A549 (cell line): ENCODE measurements around the gene LAMA3. TPM values are rescaled to one million over a fixed set of nuclear protein-coding genes. Genes with fewer than 3 reads are reported as not detected.

Experiments used
- ATAC-seq, 2 experiments: fragments of 200-7000 bp in 1 of 2; fragments of >200 bp in 1 of 2; cut with Nextera tagmentation in 1 of 2; cut with Tn5 transposase in 1 of 2; 3 replicates each; pipeline versions ENCODE4 v1.8.0 to v1.9.1; 2018 to 2020; ENCODE audit warnings: mild to moderate bottlenecking in 1 of 2, moderate library complexity in 1 of 2
- CTCF ChIA-PET: fragments of 300-600 bp; sonication (Branson Sonifier 250); formaldehyde crosslinking; extraction: SDS; loops from one replicate; lab custom pipeline; 2021; ENCODE audit warnings: antibody characterized with exemption, inconsistent platforms; lab: Yijun Ruan, JAX
- POLR2A ChIA-PET: fragments of 350-600 bp; formaldehyde crosslinking; extraction: SDS; loops from one replicate; lab custom pipeline; 2021; ENCODE audit warnings: antibody characterized with exemption, inconsistent platforms; lab: Yijun Ruan, JAX
- DNase-seq, 2 experiments: peaks; one replicate each; pipeline versions ENCODE4 v3.0.0 to v3.0.0-alpha.2; 2011 to 2016; ENCODE audit warnings: low read depth in 1 of 2, low spot score in 1 of 2
- FAIRE-seq: peaks from 2 replicates; lab custom pipeline; 2011; peaks lifted over from hg19 to GRCh38; lab: Jason Lieb, UNC
- H3K27ac ChIP-seq, 2 experiments: fragments of >200 bp; sonication (Bioruptor Twin); formaldehyde crosslinking; 3 replicates each; pipeline ENCODE4 v1.5.1; 2016 to 2017
- H3K4me1 ChIP-seq: fragments of >200 bp; sonication (Bioruptor Twin); formaldehyde crosslinking; 3 replicates; pipeline ENCODE4 v1.6.1; 2016
- H3K4me2 ChIP-seq: fragments of >200 bp; sonication (Bioruptor Twin); formaldehyde crosslinking; 3 replicates; pipeline ENCODE4 v1.6.1; 2016
- H3K4me3 ChIP-seq: fragments of >200 bp; sonication (Bioruptor Twin); formaldehyde crosslinking; 3 replicates; pipeline ENCODE4 v1.5.1; 2016
- H3K9me3 ChIP-seq: fragments of >200 bp; sonication (Bioruptor Twin); formaldehyde crosslinking; 3 replicates; pipeline ENCODE4 v1.6.1; 2016
- BHLHE40 ChIP-seq: IDR thresholded peaks from 2 replicates; pipeline ENCODE4 v1.6.1; 2012; ENCODE audit warnings: low read depth, low read length, inconsistent platforms
- CBX8 ChIP-seq: fragments of 200-600 bp; sonication (generic); IDR thresholded peaks from 2 replicates; pipeline ENCODE4 v1.6.1; 2016
- CEBPB ChIP-seq, 2 experiments: fragments of >200 bp in 1 of 2; sonication (Bioruptor Twin) in 1 of 2; formaldehyde crosslinking in 1 of 2; IDR thresholded peaks; 2 replicates each; pipeline ENCODE4 v1.6.1; 2012 to 2016
- CHD4 ChIP-seq: fragments of 200-600 bp; sonication (generic); IDR thresholded peaks from 2 replicates; pipeline ENCODE4 v1.6.1; 2016; ENCODE audit warnings: antibody characterized with exemption, mild to moderate bottlenecking, borderline replicate concordance
- EHF ChIP-seq: fragments of 250-450 bp; sonication (Bioruptor Pico); IDR thresholded peaks from 2 replicates; pipeline ENCODE4 v1.5.0; 2020; ENCODE audit warnings: mild to moderate bottlenecking
- FOSL2 ChIP-seq, 2 experiments: fragments of 450-650 bp in 1 of 2; fragments of >200 bp in 1 of 2; sonication (Bioruptor Twin) in 1 of 2; formaldehyde crosslinking; IDR thresholded peaks; 2 replicates each; pipeline versions ENCODE4 v1.5.0 to v1.6.1; 2016 to 2020; ENCODE audit warnings: mild to moderate bottlenecking in 1 of 2, moderate library complexity in 1 of 2
- FOXS1 ChIP-seq: fragments of 250-450 bp; sonication (Bioruptor Pico); IDR thresholded peaks from 2 replicates; pipeline ENCODE4 v1.5.0; 2020; ENCODE audit warnings: mild to moderate bottlenecking, moderate library complexity
- GATA3 ChIP-seq: IDR thresholded peaks from 2 replicates; pipeline ENCODE4 v1.6.1; 2012; ENCODE audit warnings: borderline replicate concordance
- HEYL ChIP-seq: fragments of 250-450 bp; sonication (Bioruptor Pico); IDR thresholded peaks from 2 replicates; pipeline ENCODE4 v1.8.0; 2021; ENCODE audit warnings: mild to moderate bottlenecking, moderate library complexity
- HOXB13 ChIP-seq: fragments of 250-450 bp; sonication (Bioruptor Pico); IDR thresholded peaks from 2 replicates; pipeline ENCODE4 v1.5.0; 2020; ENCODE audit warnings: low read depth, mild to moderate bottlenecking, moderate library complexity
- HOXB5 ChIP-seq: fragments of 250-450 bp; sonication (Bioruptor Pico); IDR thresholded peaks from 2 replicates; pipeline ENCODE4 v1.5.0; 2020; ENCODE audit warnings: mild to moderate bottlenecking, moderate library complexity
- JUN ChIP-seq, 2 experiments: fragments of >200 bp; sonication (Bioruptor Twin); formaldehyde crosslinking; IDR thresholded peaks; 2 replicates in 1 of 2; 3 replicates in 1 of 2; pipeline ENCODE4 v1.6.1; 2016 to 2017
- JUNB ChIP-seq: fragments of >200 bp; sonication (Bioruptor Twin); formaldehyde crosslinking; IDR thresholded peaks from 2 replicates; pipeline ENCODE4 v1.6.1; 2016
- KDM1A ChIP-seq: fragments of 200-600 bp; sonication (generic); IDR thresholded peaks from 2 replicates; pipeline ENCODE4 v1.6.1; 2016; ENCODE audit warnings: low read depth, mild to moderate bottlenecking
- KDM5A ChIP-seq: fragments of 200-600 bp; sonication (generic); IDR thresholded peaks from 2 replicates; pipeline ENCODE4 v1.6.1; 2016; ENCODE audit warnings: antibody characterized with exemption, mild to moderate bottlenecking
- MAFK ChIP-seq: fragments of 450-650 bp; IDR thresholded peaks from 2 replicates; pipeline ENCODE4 v1.6.1; 2014; ENCODE audit not compliant: partially characterized antibody
- MAZ ChIP-seq: fragments of 150-350 bp; IDR thresholded peaks from 2 replicates; pipeline ENCODE4 v1.6.1; 2014; ENCODE audit warnings: antibody characterized with exemption, low read depth, low read length, borderline replicate concordance
- NFE2L2 ChIP-seq: fragments of 150-350 bp; conservative IDR thresholded peaks from 2 replicates; pipeline ENCODE4 v1.6.1; 2014; ENCODE audit warnings: low read length
- NPAS2 ChIP-seq: fragments of 250-450 bp; sonication (Bioruptor Pico); IDR thresholded peaks from 2 replicates; pipeline ENCODE4 v1.8.0; 2022; ENCODE audit warnings: mild to moderate bottlenecking, moderate library complexity, borderline replicate concordance
- RFX5 ChIP-seq: fragments of 450-650 bp; IDR thresholded peaks from 2 replicates; pipeline ENCODE4 v1.7.1; 2014; ENCODE audit warnings: antibody characterized with exemption, mild to moderate bottlenecking, moderate library complexity
- TFCP2L1 ChIP-seq: fragments of 250-450 bp; sonication (Bioruptor Pico); IDR thresholded peaks from 2 replicates; pipeline ENCODE4 v1.5.0; 2021; ENCODE audit warnings: mild to moderate bottlenecking
- ZNF302 ChIP-seq: fragments of 250-450 bp; sonication (Bioruptor Pico); IDR thresholded peaks from 2 replicates; pipeline ENCODE4 v1.9.0; 2021; ENCODE audit warnings: inconsistent platforms, mild to moderate bottlenecking, moderate library complexity
- WGBS: methylation state at CpG from one replicate; pipeline ENCODE4 v1.1.6; 2017; ENCODE audit errors: missing lambda C conversion rate; 5-methylcytosine and 5-hydroxymethylcytosine counted together
- polyA plus RNA-seq, 4 experiments: library from polyadenylated mRNA; depleted of rRNA in 3 of 4; stranded (reverse); fragments of >200 nt; fragmentation: RNase III in 1 of 4; extraction: RNeasy Plus Mini Kit Qiagen cat#74134 plus additional on column Dnase treatment in 1 of 4; gene quantifications; 2 replicates in 3 of 4; 3 replicates in 1 of 4; pipeline ENCODE4 v1.2.3, GENCODE V29; 2011 to 2017
- TF ChIP-seq, protein P1 (sequence below): IDR thresholded peaks from 2 replicates; pipeline ENCODE4 v1.6.1; 2012
- TF ChIP-seq, protein P2 (sequence below): fragments of >200 bp; sonication (Bioruptor Twin); formaldehyde crosslinking; IDR thresholded peaks from 2 replicates; pipeline ENCODE4 v1.6.1; 2016

The LAMA3 gene
- polyA plus RNA-seq, 2 of the 4 experiments (the other 2 are of a cell fraction): 18.2 to 31.0 TPM

DNA sequence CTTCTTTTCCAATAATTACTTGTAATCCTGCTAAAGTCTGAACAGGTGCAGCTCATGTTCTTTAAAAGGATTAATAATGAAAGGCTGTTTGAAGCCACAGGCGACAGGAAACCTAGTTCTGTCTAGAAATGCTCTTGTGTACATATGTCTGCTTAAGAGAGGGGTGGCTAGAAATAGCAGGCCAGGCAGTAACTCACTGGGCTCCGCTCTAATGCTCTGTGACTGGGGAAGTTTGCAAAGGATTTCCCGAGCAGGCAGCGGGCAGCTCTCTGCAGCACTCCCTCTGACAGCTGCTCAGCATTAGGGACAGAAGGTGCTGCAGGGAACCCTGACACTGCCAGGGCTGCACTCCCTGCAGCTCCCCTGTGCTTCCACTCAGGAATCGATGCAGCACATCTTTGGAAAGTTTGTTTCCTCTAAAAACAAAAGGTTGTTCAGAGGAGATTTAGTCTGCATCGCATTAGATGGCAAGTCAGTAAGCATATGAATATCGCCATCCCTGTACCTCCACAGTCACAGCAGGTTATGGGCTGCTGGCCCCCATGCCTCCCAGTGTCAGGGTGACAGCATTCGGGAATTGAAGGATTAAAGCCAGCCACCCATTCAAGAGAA is 292.2 kb downstream of the LAMA3 start:
- H3K4me2 ChIP-seq: peak overlapping the region; percentile 57; the same call in 2 of the 3 replicates
- H3K9me3 ChIP-seq: no peaks in the 10 kb centered on the region
- H3K4me3 ChIP-seq: no peak overlapping the region
- peak overlapping the region; percentile 64 to 77; a peak in 4 of 6 replicates for H3K27ac ChIP-seq
- ChIA-PET POLR2A (no interaction called here), CTCF (interaction anchor here (1.3 kb wide), 1 partner anchor 11 kb away, joined by 3 read pairs; no protein-coding TSS in a partner anchor)
- FAIRE-seq: no peak
- peaks cover 12% of the 10 kb centered on the region for H3K4me1 ChIP-seq
- no peak for DNase-seq
- no peak for ATAC-seq
- WGBS: 86% methylated on average over 6 of the region's 8 CpGs
- no peak for TF ChIP-seq HOXB5 (CRISPR knock-in tag)
- TF ChIP-seq CHD4: no peak
- TF ChIP-seq JUNB: no peak
- no peak for TF ChIP-seq BHLHE40
- TF ChIP-seq FOXS1 (CRISPR knock-in tag): no peak
- TF ChIP-seq NPAS2 (CRISPR knock-in tag): no peak

DNA sequence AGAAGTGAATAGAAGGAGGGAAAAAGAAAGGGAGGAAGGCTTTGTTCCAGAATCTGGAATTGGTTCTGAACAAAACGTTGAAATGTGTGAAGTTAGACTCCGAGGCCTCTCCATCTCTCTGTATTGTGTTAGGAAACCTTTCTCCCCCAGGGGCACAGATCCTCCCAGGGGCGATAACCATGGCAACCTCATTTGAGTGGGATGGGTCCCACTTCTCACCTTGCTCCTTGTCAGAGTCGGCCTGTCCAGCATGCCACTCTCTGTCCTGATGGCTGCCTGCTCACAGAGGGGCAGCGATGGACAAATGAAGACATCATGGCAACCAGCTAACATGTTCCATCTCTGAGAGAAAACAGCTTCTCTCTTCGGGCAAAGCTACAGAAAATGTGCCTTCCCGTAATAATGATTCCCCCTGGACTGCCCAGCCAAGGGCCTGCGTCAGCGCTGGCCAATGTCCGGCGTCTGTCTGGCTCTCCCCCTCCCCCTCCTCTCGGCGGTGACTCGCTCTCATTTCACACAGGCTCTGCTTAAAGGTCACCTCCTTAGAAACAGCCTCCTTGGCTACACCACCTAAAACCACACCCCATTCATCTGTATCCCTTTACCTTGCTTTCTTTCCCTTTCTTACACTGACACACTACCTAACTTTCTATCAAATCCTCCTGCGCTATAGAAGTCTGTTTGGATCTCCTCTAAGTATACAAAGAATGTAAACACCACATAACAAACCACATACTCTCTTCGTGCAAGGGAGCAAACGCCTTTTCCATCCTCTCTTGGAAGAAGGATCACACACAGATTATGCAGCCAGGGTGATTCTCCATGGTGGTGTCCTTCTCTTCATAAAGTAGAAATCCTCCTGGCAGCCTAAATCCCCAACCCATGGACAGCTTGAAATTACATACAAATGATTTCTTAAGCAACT is 293.2 kb downstream of the LAMA3 start:
- DNase-seq: peak; percentile 19 to 33
- H3K4me1 ChIP-seq: peaks cover 12% of the 10 kb centered on the region
- no peak for TF ChIP-seq MAZ
- TF ChIP-seq EHF (CRISPR knock-in tag): no peak
- TF ChIP-seq GATA3: no peak
- no peak for TF ChIP-seq FOSL2 (IDR thresholded peaks at IDR 0.05)
- TF ChIP-seq FOSL2 (CRISPR knock-in tag; IDR thresholded peaks at IDR 0.05): 0 out of 2 replicates have a peak, but pooled peaks have one; percentile 22
- CTCF ChIA-PET: interaction anchor here (1.4 to 1.6 kb wide), 2 partner anchors 11 to 95 kb away, joined by 3 to 4 read pairs; no protein-coding TSS in a partner anchor
- FAIRE-seq: no peak
- peak overlapping the region; percentile 57 for H3K4me2 ChIP-seq
- ATAC-seq: peak; percentile 91 to 94
- H3K4me3 ChIP-seq: peak overlapping the region; percentile 20; the same call in 2 of the 3 replicates
- POLR2A ChIA-PET: no interaction called here
- WGBS: 28% methylated on average over 17 of the region's 17 CpGs
- peak overlapping the region; percentile 64 to 77 for H3K27ac ChIP-seq
- no peaks in the 10 kb centered on the region for H3K9me3 ChIP-seq

DNA sequence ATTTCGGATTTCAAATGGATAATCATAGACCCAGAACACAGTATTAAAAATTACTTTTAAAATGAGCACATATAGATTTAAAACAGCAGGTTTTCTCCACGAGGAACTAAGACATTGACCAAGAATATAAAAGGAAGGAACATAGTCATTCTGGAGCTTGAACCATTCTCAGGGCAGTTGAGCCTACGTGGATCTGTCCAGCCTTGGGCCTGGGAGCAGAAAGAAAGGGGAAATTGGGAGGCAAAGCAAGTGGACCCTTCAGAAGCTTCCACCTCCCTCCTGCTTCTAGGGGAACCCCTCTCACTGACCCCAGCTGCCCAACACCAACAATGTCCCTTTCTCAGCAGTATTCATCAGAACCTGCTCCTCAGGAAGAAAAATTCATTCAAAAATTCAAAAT is 293.9 kb downstream of the LAMA3 start:
- TF ChIP-seq HOXB13 (CRISPR knock-in tag): no peak
- TF ChIP-seq HEYL: no peak
- no peak for TF ChIP-seq NPAS2 (CRISPR knock-in tag)
- TF ChIP-seq NFE2L2: no peak
- TF ChIP-seq JUN (IDR thresholded peaks at IDR 0.05): no peak
- no peak for TF ChIP-seq CEBPB (IDR thresholded peaks at IDR 0.05)
- no peak for TF ChIP-seq CBX8
- TF ChIP-seq BHLHE40: no peak
- TF ChIP-seq, all 56 proteins: peak for 0
- Histone ChIP-seq H3K27ac (peak overlapping the region; percentile 64 to 77; a peak in 5 of 6 replicates), H3K4me1 (peaks cover 12% of the 10 kb centered on the region), H3K9me3 (no peaks in the 10 kb centered on the region), H3K4me3 (no peak overlapping the region; the same call in 2 of the 3 replicates), H3K4me2 (peak overlapping the region; percentile 57)
- DNase-seq (no peak), FAIRE-seq (no peak), ATAC-seq (no peak)
- 70% methylated on average over 3 of the region's 3 CpGs for WGBS
- CTCF ChIA-PET: interaction anchor here (1.4 to 1.6 kb wide), 2 partner anchors 10 to 94 kb away, joined by 3 to 4 read pairs; no protein-coding TSS in a partner anchor
- POLR2A ChIA-PET: no interaction called here

DNA sequence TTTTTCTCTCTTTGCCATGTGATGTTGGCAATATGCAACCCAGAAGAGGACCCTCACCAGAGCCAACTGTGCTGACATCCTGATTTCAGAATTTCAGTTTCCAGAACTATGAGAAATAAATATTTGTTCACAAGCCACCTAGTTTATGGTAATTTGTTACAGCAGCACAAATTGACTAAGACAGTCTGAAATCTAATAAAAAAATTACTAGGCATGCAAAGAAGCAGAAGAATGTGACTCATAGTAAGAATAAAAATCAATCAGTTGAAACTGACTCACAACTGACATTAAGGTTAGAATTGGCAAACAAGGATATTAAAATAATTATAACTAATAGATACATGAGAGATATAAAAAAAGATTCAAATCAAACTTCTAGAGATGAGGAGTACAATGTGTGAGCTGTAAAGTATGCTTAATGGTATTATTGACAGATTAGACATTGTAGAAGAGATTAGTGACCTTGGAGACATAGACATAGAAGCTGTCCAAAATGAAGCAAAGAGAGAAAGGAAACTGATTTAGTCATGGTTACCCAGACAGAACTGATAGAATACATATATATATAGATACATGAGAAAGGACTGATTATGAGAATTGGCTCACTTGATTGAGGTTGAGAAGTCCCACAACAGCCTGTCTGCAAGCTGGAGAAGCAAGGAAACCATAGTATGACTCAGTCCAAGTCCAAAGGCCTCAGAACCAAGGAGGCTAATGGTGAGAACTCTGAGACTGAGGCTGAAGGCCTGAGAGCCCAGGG is 297.5 kb downstream of the LAMA3 start:
- TF ChIP-seq CEBPB (IDR thresholded peaks at IDR 0.05) (no peak), ZNF302 (no peak), RFX5 (no peak), TFCP2L1 (CRISPR knock-in tag) (no peak), BHLHE40 (no peak), MAFK (no peak), CBX8 (no peak), KDM1A (no peak), KDM5A (no peak), NFE2L2 (no peak), FOSL2 (IDR thresholded peaks at IDR 0.05) (no peak), FOSL2 (CRISPR knock-in tag; IDR thresholded peaks at IDR 0.05) (no peak)
- TF ChIP-seq, protein P1, sequence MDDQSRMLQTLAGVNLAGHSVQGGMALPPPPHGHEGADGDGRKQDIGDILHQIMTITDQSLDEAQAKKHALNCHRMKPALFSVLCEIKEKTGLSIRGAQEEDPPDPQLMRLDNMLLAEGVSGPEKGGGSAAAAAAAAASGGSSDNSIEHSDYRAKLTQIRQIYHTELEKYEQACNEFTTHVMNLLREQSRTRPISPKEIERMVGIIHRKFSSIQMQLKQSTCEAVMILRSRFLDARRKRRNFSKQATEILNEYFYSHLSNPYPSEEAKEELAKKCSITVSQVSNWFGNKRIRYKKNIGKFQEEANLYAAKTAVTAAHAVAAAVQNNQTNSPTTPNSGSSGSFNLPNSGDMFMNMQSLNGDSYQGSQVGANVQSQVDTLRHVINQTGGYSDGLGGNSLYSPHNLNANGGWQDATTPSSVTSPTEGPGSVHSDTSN: no peak
- TF ChIP-seq, protein P2, sequence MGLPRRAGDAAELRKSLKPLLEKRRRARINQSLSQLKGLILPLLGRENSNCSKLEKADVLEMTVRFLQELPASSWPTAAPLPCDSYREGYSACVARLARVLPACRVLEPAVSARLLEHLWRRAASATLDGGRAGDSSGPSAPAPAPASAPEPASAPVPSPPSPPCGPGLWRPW: no peak
- TF ChIP-seq, all 56 proteins: peak for 0
- no peak overlapping the region for H3K4me3 ChIP-seq
- ATAC-seq (no peak), FAIRE-seq (no peak), DNase-seq (no peak)
- H3K27ac ChIP-seq: no peak overlapping the region
- H3K4me1 ChIP-seq: peaks cover 12% of the 10 kb centered on the region
- no peaks in the 10 kb centered on the region for H3K9me3 ChIP-seq
- H3K4me2 ChIP-seq: no peak overlapping the region
- ChIA-PET POLR2A (no interaction called here), CTCF (no interaction called here)
